Spleen (tissue), 7 donors: ENCODE data around the gene MBNL1.

Experiments used
- POLR2A ChIP-seq, 3 donors: fragments of 450-650 bp; IDR thresholded peaks; one replicate each; pipeline ENCODE4 v1.5.1; 2017; ENCODE audit warnings: antibody characterized with exemption in 3 of 3, mild to moderate bottlenecking in 1 of 3
- POLR2AphosphoS5 ChIP-seq, 3 donors: sonication (generic); formaldehyde crosslinking; IDR thresholded peaks; one replicate each; pipeline ENCODE4 v1.5.1; 2017; ENCODE audit warnings: antibody characterized with exemption in 3 of 3
- TF ChIP-seq, protein P1 (sequence below), 11 experiments: fragments of 200-600 bp in 7 of 11; fragments of 450-650 bp in 4 of 11; sonication (generic) in 4 of 11; IDR thresholded peaks in 8 of 11; conservative IDR thresholded peaks in 3 of 11; 1 replicate in 7 of 11; 2 replicates in 4 of 11; pipeline versions ENCODE4 v1.4.0 to v1.8.0; 2016 to 2021; ENCODE audit warnings: antibody characterized with exemption in 11 of 11, inconsistent platforms in 4 of 11, mild to moderate bottlenecking in 1 of 11
- donor health status: DM: no; HTN: no; CAD: no; lungs with moderate emphysema.
- donor health status: DM: no; HTN: no; CAD: no.
- donor health status: DM: no; HTN: no; CAD: no.

DNA sequence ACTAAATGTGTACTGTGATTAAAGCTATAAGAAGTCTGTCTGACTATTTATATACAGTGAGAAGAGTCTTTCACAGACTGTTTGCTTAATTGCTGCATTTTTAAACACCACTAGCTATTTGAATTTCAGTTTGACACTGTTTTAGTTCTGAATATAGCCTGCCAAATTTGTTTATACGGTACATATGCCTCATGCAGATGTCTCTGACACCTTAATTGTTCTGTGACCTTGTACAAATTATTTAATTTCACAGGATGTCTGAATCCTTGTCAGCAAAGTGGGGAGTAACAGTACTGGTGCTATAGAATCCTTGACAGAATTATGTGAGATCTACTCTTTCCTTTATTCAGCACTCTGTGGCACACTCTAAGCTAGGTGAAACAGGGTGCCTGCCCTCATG lies 125.5 kb downstream of the MBNL1 start:
- TF ChIP-seq, protein P1, sequence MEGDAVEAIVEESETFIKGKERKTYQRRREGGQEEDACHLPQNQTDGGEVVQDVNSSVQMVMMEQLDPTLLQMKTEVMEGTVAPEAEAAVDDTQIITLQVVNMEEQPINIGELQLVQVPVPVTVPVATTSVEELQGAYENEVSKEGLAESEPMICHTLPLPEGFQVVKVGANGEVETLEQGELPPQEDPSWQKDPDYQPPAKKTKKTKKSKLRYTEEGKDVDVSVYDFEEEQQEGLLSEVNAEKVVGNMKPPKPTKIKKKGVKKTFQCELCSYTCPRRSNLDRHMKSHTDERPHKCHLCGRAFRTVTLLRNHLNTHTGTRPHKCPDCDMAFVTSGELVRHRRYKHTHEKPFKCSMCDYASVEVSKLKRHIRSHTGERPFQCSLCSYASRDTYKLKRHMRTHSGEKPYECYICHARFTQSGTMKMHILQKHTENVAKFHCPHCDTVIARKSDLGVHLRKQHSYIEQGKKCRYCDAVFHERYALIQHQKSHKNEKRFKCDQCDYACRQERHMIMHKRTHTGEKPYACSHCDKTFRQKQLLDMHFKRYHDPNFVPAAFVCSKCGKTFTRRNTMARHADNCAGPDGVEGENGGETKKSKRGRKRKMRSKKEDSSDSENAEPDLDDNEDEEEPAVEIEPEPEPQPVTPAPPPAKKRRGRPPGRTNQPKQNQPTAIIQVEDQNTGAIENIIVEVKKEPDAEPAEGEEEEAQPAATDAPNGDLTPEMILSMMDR (IDR thresholded peaks at IDR 0.05 in 8 of 11, conservative IDR thresholded peaks at IDR 0.05 in 3 of 11) = no peak
- TF ChIP-seq POLR2A (IDR thresholded peaks at IDR 0.05) = no peak
- no peak for TF ChIP-seq POLR2AphosphoS5 (IDR thresholded peaks at IDR 0.05)
